Transverse colon (tissue), 4 donors: ENCODE data around the gene ATRIP. TPM values are rescaled to one million over a fixed set of nuclear protein-coding genes. Genes with fewer than 3 reads are reported as not detected.

Source experiments
- DNase-seq: peaks from one replicate; pipeline ENCODE4 v3.0.0-alpha.2; 2019
- H3K27ac ChIP-seq, 4 donors: fragments of 200-600 bp; sonication (generic); 2 replicates each; pipeline ENCODE4 v1.5.1; 2016 to 2018; ENCODE audit warnings: inconsistent platforms in 4 of 4
- H3K27me3 ChIP-seq: fragments of 200-600 bp; sonication (generic); 2 replicates; pipeline ENCODE4 v1.5.1; 2017; ENCODE audit warnings: inconsistent platforms
- H3K36me3 ChIP-seq, 4 donors: fragments of 200-600 bp; sonication (generic); 2 replicates each; pipeline ENCODE4 v1.5.1; 2017 to 2019; ENCODE audit warnings: inconsistent platforms in 4 of 4
- H3K4me1 ChIP-seq, 4 donors: fragments of 200-600 bp; sonication (generic); 2 replicates each; pipeline ENCODE4 v1.5.1; 2017 to 2020; ENCODE audit warnings: inconsistent platforms in 4 of 4
- H3K4me3 ChIP-seq, 4 donors: fragments of 200-600 bp; sonication (generic); 1 replicate in 1 of 4; 2 replicates in 3 of 4; pipeline versions ENCODE4 v1.5.1 to v1.6.1; 2017 to 2019; ENCODE audit warnings: inconsistent platforms in 4 of 4
- H3K9me3 ChIP-seq, 2 donors: fragments of 200-600 bp; sonication (generic); 2 replicates each; pipeline ENCODE4 v1.5.1; 2017 to 2019; ENCODE audit warnings: inconsistent platforms in 2 of 2
- EP300 ChIP-seq: sonication (generic); formaldehyde crosslinking; IDR thresholded peaks from one replicate; pipeline ENCODE4 v1.6.1; 2017; ENCODE audit warnings: antibody characterized with exemption, low read depth
- POLR2A ChIP-seq: fragments of 450-650 bp; IDR thresholded peaks from one replicate; pipeline ENCODE4 v1.6.1; 2016; ENCODE audit warnings: antibody characterized with exemption, mild to moderate bottlenecking, moderate library complexity
- POLR2AphosphoS5 ChIP-seq, 3 donors: sonication (generic); formaldehyde crosslinking; IDR thresholded peaks; one replicate each; pipeline ENCODE4 v1.6.1; 2016; ENCODE audit warnings: antibody characterized with exemption in 3 of 3
- WGBS, 2 donors: methylation state at CpG; one replicate each; pipeline ENCODE4 v1.1.5; 2018; ENCODE audit warnings: low coverage in 1 of 2; 5-methylcytosine and 5-hydroxymethylcytosine counted together
- in situ Hi-C, 4 donors: fragments of 200-750 bp; cut with MboI; loops; one replicate each; pipeline versions ENCODE4 v1.15.0 to v1.15.1; 2017; ENCODE audit warnings: low sequenced_read_pairs in 3 of 4, low pct_ligation_motif_present in 1 of 4, low pct_unique_long_range_greater_than_20kb in 1 of 4
- intact Hi-C: fragments of 100-400 bp; cut with DNase I; formaldehyde crosslinking; loops from one replicate; pipeline ENCODE4 v1.15.1; 2023; ENCODE audit warnings: low total_unique reads
- total RNA-seq, 4 donors: library from RNA; depleted of rRNA; stranded (reverse); fragments of >200 nt; gene quantifications; one replicate each; pipeline ENCODE4 v1.1.0, GENCODE V29; 2016
- TF ChIP-seq, protein P1 (sequence below), 5 experiments: fragments of 200-600 bp in 3 of 5; fragments of 450-650 bp in 2 of 5; sonication (generic) in 3 of 5; IDR thresholded peaks; 1 replicate in 2 of 5; 2 replicates in 3 of 5; pipeline ENCODE4 v1.5.1; 2016 to 2017; ENCODE audit warnings: antibody characterized with exemption in 5 of 5, inconsistent platforms in 3 of 5, mild to moderate bottlenecking in 2 of 5, moderate library complexity in 1 of 5

Gene ATRIP
- total RNA-seq = 1 to 10 TPM; 1.8 to 4.4 (median 2.9) TPM

DNA sequence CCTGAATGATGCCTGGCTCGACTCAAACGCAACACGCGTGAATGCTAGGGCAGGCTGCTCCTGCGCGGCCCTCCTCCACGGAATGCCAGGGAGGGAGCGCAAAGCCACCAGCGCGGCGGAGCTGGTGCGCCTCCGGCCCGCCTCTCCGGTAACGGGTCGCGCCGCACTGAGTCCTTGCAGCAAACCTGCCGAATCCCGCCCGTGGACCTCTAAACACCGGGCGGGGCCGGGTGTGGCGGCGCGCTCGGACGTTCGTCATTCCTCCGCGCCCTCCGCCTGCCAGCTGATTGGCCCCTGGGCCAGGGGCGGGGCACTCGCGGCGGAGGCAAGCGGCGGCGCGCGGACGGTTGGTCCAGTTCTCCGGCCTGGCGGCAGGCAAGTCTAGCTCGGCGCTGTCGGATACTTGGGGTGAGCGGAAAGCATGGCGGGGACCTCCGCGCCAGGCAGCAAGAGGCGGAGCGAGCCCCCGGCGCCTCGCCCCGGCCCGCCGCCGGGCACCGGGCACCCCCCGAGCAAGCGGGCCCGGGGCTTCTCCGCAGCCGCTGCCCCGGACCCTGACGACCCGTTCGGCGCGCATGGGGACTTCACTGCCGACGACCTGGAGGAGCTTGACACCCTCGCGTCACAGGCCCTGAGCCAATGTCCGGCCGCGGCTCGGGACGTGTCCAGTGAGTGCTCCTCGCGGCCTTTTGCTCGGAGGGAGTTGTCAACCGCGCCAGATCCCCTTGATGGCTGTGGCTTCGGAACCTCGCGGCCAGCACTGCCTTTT, at the start of gene ATRIP:
Gene ATRIP (plus strand): TSS at position 313 of the 769 bp plus-strand sequence. CDS start 109 bp downstream, at position 422.
- 1% methylated on average over 53 of the region's 91 CpGs; no CpG with 5 or more reads in 1 of the 2 donors for WGBS, 2 donors
- H3K4me3 ChIP-seq = peak within 1 kb of the TSS; percentile 66 to 87 (median 70)
- H3K4me1 ChIP-seq = peaks cover 16 to 23% (median 18%) of the 10 kb centered on the region in 4 donors
- H3K36me3 ChIP-seq = peaks cover 0 to 11% (median 3%) of the 10 kb centered on the region in 4 donors
- no peaks in the 10 kb centered on the region for H3K9me3 ChIP-seq
- in situ Hi-C loops = no loop called here
- intact Hi-C loops = no loop called here
- TF ChIP-seq POLR2A = peak; percentile 88
- TF ChIP-seq, protein P1, sequence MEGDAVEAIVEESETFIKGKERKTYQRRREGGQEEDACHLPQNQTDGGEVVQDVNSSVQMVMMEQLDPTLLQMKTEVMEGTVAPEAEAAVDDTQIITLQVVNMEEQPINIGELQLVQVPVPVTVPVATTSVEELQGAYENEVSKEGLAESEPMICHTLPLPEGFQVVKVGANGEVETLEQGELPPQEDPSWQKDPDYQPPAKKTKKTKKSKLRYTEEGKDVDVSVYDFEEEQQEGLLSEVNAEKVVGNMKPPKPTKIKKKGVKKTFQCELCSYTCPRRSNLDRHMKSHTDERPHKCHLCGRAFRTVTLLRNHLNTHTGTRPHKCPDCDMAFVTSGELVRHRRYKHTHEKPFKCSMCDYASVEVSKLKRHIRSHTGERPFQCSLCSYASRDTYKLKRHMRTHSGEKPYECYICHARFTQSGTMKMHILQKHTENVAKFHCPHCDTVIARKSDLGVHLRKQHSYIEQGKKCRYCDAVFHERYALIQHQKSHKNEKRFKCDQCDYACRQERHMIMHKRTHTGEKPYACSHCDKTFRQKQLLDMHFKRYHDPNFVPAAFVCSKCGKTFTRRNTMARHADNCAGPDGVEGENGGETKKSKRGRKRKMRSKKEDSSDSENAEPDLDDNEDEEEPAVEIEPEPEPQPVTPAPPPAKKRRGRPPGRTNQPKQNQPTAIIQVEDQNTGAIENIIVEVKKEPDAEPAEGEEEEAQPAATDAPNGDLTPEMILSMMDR (IDR thresholded peaks at IDR 0.05) = peak in 2 of 5 experiments; percentile 5 to 9
- TF ChIP-seq EP300 = peak; percentile 10
- TF ChIP-seq POLR2AphosphoS5 (IDR thresholded peaks at IDR 0.05) = peak; percentile 94 to 98 (median 98)
- no peaks in the 10 kb centered on the region for H3K27me3 ChIP-seq
- DNase-seq = peak; percentile 94
- peak within 1 kb of the TSS; percentile 92 to 97 (median 94) for H3K27ac ChIP-seq

DNA sequence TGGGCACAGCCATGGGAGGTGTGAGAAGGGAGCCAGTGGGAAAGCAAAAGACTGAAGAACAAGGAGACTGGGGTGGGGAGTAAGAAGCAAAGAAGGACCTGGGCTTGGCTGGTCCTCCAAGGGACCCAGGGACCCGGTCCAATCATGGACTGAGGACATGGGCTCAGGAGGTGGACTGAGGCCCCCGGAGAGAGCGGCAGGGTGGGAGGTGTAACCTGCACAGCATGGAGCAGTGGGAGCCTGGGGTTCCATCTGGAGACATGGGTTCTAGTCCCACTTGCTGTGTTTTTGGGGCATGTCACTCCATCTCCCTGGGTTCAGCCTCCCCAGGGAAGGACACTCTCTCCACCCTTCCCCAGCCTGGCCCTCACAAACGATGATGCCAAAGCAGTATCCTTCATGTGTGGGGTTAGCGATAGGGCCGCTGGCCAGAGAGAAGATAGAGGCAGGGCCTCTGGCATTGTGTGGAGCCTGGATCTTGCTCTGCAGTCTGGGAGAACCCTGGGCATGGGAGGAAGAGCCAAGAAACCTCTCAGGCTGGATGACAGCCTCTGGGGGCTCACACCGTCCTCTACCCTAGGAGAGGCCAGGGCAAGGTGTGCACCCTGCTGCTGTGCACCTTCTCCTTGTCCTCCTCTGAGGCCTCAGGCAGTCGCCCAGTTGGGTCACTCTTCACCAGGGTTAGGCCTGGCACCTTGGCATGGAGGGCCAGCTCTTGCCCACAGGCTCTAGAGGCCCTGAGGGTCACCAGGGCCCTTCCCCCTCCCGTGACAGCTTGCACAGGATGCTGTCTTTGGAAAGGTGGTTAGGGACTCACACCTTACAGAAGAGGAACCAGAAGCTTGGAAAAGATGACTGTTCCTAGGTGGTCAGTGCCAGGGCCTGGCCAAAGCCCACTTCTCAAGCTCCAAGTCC, 48.5 kb upstream of the ATRIP start:
- Histone ChIP-seq H3K9me3 (no peaks in the 10 kb centered on the region), H3K27ac (no peak overlapping the region), H3K4me3 (no peak overlapping the region), H3K36me3 (no peaks in the 10 kb centered on the region), H3K27me3 (peaks cover 12% of the 10 kb centered on the region), H3K4me1 (peaks cover 3 to 16% (median 7%) of the 10 kb centered on the region in 4 donors)
- WGBS, 2 donors = 13 to 62% methylated on average over 1 to 9 of the region's 9 CpGs
- DNase-seq = no peak
- intact Hi-C loops (no loop called here), in situ Hi-C loops (loop anchor here in 1 of 4 donors (5.0 kb wide), 1 partner anchor 39 kb away; no protein-coding TSS in a partner anchor)
- TF ChIP-seq, protein P1 (IDR thresholded peaks at IDR 0.05) = no peak
- TF ChIP-seq POLR2AphosphoS5 (IDR thresholded peaks at IDR 0.05) = no peak
- no peak for TF ChIP-seq EP300
- TF ChIP-seq POLR2A = no peak

DNA sequence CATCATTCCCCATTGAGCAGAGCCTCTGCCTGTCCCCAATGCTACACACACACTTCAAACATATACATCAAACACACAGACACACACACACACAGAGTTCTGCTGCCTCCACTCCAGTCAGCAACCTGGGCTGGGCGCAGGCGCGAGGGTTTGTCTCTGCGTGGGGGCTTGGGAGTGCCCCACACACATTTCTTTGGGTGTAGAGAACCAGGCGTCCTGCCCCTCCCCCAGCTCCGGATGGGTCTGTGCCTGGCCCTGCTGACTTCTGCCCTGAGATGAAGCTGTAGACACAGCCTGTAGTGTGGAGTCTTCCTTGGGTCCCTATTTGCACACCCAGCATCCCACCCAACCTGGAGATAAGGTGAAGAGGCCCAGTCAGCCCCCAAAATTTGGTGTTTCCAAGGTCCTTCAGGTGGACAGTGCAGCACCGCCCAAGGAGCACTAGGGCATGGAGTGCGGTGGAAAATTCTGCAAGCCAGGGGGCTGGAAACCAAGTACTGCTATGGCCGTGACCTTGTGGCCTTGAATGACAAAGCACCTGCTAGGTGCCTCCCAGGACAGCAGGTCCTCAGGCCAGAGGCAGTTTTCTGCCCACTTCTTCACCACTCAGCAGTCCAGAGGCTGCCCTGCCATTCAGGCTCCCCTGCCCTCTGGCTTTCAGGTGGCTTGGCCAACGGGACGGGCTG, 47.7 kb upstream of the ATRIP start:
- 58% methylated on average over 11 of the region's 11 CpGs; no CpG with 5 or more reads in 1 of the 2 donors for WGBS, 2 donors
- peaks cover 0 to 2% (median 0%) of the 10 kb centered on the region in 4 donors for H3K36me3 ChIP-seq
- peaks cover 3 to 16% (median 7%) of the 10 kb centered on the region in 4 donors for H3K4me1 ChIP-seq
- DNase-seq = no peak
- intact Hi-C loops (no loop called here), in situ Hi-C loops (loop anchor here in 1 of 4 donors (5.0 kb wide), 1 partner anchor 38 kb away; no protein-coding TSS in a partner anchor)
- H3K27ac ChIP-seq = no peak overlapping the region
- TF ChIP-seq POLR2A (no peak), EP300 (no peak), POLR2AphosphoS5 (IDR thresholded peaks at IDR 0.05) (no peak)
- TF ChIP-seq, protein P1 (IDR thresholded peaks at IDR 0.05) = no peak
- no peak overlapping the region for H3K4me3 ChIP-seq
- H3K9me3 ChIP-seq = no peaks in the 10 kb centered on the region
- peaks cover 8% of the 10 kb centered on the region for H3K27me3 ChIP-seq
